ENCODE data around the gene TP53.

DNA sequence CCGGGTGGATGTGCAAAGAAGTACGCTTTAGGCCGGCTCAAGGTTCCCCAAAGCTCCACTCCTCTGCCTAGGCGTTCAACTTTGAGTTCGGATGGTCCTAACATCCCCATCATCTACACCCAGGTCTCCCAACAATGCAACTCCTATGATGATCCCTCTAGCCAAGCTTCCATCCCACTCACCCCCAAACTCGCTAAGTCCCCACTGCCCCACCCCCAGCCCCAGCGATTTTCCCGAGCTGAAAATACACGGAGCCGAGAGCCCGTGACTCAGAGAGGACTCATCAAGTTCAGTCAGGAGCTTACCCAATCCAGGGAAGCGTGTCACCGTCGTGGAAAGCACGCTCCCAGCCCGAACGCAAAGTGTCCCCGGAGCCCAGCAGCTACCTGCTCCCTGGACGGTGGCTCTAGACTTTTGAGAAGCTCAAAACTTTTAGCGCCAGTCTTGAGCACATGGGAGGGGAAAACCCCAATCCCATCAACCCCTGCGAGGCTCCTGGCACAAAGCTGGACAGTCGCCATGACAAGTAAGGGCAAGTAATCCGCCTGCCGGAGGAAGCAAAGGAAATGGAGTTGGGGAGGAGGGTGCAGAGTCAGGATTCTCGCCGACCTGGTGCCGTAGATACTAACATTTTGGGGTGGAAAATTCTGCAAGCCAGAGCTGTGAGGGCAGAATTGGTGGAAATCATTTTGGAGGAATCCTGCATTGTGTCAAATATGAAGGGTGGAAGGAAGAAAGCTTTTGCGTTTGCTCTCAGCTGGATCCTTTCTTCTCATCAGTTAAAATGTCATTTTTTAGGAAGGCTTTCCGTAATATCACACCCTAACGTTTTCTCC, at the start of gene TP53:
- TF ChIP-seq CTCF (IDR thresholded peaks at IDR 0.05 in 4 of 5, conservative IDR thresholded peaks at IDR 0.05 in 1 of 5) = no peak
- TF ChIP-seq POLR2A (IDR thresholded peaks at IDR 0.05) = peak; percentile 78 to 88

Measured in gastrocnemius medialis (tissue), 4 donors.